GM10248 (cell line): ENCODE results near the gene ACTR3C.
A peak's percentile ranks its signal among the peaks of the same experiment; 100 is the strongest.
"Not testable (repeated sequence)": the region's sequence is repeated elsewhere in the genome, so short reads cannot be mapped to it uniquely, and the experiment has no call there.

Source experiments
- CTCF ChIA-PET: fragments of 300-600 bp; sonication (Branson Sonifier 250); formaldehyde crosslinking; extraction: SDS; loops from one replicate; lab custom pipeline; 2021; ENCODE audit warnings: antibody characterized with exemption; lab: Yijun Ruan, JAX
- POLR2A ChIA-PET: fragments of 350-650 bp; sonication (Branson Sonifier 250); formaldehyde crosslinking; extraction: SDS; loops from one replicate; lab custom pipeline; 2020; ENCODE audit warnings: antibody characterized with exemption; lab: Yijun Ruan, JAX
- DNase-seq: peaks from one replicate; pipeline ENCODE4 v3.0.0; 2012; ENCODE audit errors: extremely low spot score
- CTCF ChIP-seq: IDR thresholded peaks from 2 replicates; pipeline ENCODE4 v1.5.1; 2012; ENCODE audit warnings: mild to moderate bottlenecking, low read depth; ENCODE audit errors: extremely low read depth, missing control alignments, control extremely low read depth

ACTR3C gene

GRCh38 chr7:150276132-150276695 lies 47.1 kb downstream of the ACTR3C start:
- TF ChIP-seq CTCF = peak; percentile 63

GRCh38 chr7:150271898-150272297 lies 51.4 kb downstream of the ACTR3C start:
- DNase-seq, CTCF ChIA-PET, POLR2A ChIA-PET: not testable (repeated sequence)

More at GRCh38 chr7:150276132-150276695, 47.1 kb downstream of the ACTR3C start:
- peak; percentile 24 for DNase-seq
- POLR2A ChIA-PET, CTCF ChIA-PET: not testable (repeated sequence)

GRCh38 chr7:150270101-150270824 lies 53.1 kb downstream of the ACTR3C start:
- CTCF ChIA-PET, DNase-seq, POLR2A ChIA-PET: not testable (repeated sequence)

GRCh38 chr7:150268798-150269197 lies 54.5 kb downstream of the ACTR3C start:
- DNase-seq, POLR2A ChIA-PET, CTCF ChIA-PET: not testable (repeated sequence)

GRCh38 chr7:150268287-150268686 lies 55.1 kb downstream of the ACTR3C start:
- DNase-seq, POLR2A ChIA-PET: not testable (repeated sequence)

GRCh38 chr7:150266953-150267665 lies 56.2 kb downstream of the ACTR3C start:
- POLR2A ChIA-PET, CTCF ChIA-PET, DNase-seq: not testable (repeated sequence)

More at GRCh38 chr7:150268287-150268686, 55.1 kb downstream of the ACTR3C start:
- CTCF ChIA-PET = not testable (repeated sequence)

GRCh38 chr7:150262656-150263055 lies 60.7 kb downstream of the ACTR3C start:
- DNase-seq, POLR2A ChIA-PET, CTCF ChIA-PET: not testable (repeated sequence)

- DNase-seq, POLR2A ChIA-PET, CTCF ChIA-PET: not testable (repeated sequence)
These were observed 75.6 kb downstream of the ACTR3C start for GRCh38 chr7:150247745-150248144.

GRCh38 chr7:150245208-150245607 lies 78.1 kb downstream of the ACTR3C start:
- POLR2A ChIA-PET, CTCF ChIA-PET, DNase-seq: not testable (repeated sequence)

GRCh38 chr7:150242935-150243334 lies 80.4 kb downstream of the ACTR3C start:
- DNase-seq, POLR2A ChIA-PET, CTCF ChIA-PET: not testable (repeated sequence)

GRCh38 chr7:150225444-150225843 lies 97.9 kb downstream of the ACTR3C start:
- DNase-seq, CTCF ChIA-PET, POLR2A ChIA-PET: not testable (repeated sequence)

- POLR2A ChIA-PET, DNase-seq: not testable (repeated sequence)
These were observed 101.0 kb downstream of the ACTR3C start for GRCh38 chr7:150222083-150222972.

GRCh38 chr7:150220673-150221181 lies 102.6 kb downstream of the ACTR3C start:
- CTCF ChIA-PET, DNase-seq: not testable (repeated sequence)

More at GRCh38 chr7:150222083-150222972, 101.0 kb downstream of the ACTR3C start:
- CTCF ChIA-PET = not testable (repeated sequence)

GRCh38 chr7:150219941-150220658 lies 103.2 kb downstream of the ACTR3C start:
- POLR2A ChIA-PET, CTCF ChIA-PET, DNase-seq: not testable (repeated sequence)

More at GRCh38 chr7:150220673-150221181, 102.6 kb downstream of the ACTR3C start:
- POLR2A ChIA-PET = not testable (repeated sequence)

GRCh38 chr7:150206848-150207247 lies 116.5 kb downstream of the ACTR3C start:
- CTCF ChIA-PET, DNase-seq, POLR2A ChIA-PET: not testable (repeated sequence)
